ENCODE results near the gene IFNW1.
A peak's percentile ranks its signal among the peaks of the same experiment; 100 is the strongest.

The IFNW1 gene

DNA sequence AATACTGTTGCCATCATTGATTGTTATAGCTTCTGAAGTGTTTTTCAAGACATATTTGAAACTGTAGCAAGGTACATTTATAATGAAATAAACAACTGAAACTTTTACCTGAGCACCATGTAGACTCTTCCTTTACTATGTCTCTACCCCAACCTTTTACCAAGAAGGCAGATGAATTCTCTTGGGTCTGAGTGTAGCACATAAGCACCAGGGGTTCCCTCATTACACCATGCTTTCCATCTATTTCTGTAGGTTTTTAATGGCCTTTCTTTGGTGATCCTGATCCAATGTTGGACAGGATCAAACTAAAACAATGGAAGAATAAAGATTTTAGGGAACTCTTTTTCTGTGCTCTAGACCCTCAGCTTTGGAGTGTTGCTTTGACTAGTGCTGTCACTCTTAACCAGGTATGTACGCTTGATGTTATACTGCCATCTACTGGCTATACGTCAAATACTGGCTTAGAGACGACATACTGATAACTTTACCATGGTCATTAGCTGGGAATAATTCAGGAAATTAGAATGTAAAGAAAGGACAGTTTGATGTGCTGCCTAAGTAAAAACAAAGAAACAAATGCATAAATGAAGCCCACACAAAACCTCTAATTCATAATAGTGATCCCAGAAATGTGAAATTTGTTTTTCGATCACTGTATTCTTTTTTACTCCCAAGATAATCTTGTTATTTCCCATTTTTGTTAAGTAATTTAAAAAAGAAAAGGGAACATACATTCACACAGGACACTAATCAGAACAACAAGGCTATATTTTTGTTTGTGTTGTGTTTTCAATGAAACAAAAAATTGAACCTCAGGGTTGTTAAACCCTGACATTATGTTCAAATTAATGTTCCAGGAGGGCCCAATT is 30.7 kb downstream of the IFNW1 start:
- DNase-seq (ENCODE audit: low spot score) = peak; percentile 73

DNA sequence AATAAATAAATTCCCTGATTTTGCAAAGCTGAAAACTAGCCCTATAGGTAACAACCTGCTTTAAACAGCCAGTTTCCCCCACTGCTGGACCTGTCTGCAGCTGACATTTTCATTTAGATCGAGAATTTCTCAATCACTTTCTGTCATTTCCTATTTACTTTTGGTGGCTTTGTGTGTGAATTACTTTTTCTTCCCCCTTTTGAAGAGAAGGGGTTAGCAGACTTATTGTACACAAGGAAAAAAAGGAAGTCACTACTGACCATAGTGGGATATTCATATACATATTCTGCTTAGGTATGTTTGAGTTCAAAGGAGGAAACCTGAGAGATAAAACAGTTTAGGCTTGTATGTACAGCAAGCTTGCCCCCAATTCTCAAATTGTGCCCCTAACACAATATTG is 36.8 kb downstream of the IFNW1 start:
- no peak for DNase-seq (ENCODE audit: low spot score)

DNA sequence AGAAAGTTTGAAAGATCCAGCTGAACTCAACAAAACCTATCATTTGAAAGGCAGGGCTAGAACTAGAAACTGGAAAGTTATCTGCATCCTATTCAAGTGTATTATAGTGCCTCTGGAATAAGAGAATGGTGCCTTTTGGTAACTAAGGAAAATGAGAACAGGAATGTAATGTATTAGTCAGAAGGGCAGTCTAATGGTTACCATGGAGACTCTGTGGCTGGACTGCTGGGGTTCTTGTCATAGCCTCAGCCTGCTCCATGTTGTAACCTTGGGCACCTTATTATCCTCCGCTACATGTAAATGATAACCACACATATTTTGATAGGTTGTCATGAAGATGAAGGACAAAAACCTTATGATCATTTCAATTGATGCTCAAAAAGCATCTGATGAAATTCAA is 39.3 kb downstream of the IFNW1 start:
- DNase-seq (ENCODE audit: low spot score) = no peak

DNA sequence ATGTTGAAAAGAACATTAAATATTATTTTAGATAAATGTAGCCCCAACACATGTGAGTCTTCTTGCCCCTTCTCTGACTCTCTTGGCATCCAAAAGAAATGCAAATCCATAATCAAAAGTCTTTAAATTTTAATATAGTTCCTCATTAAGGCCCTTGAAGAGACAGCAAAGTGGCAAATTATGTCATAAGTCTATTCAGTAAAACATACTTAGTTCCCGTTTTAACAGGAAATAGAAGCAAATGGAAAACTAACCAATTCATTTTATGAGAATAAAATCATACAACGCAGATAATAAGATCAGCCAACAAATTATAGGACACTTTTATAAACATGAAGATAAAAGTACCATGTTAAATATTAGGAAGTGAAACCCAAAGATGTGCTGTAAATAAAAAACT is 43.8 kb downstream of the IFNW1 start:
- DNase-seq (ENCODE audit: low spot score) = no peak

DNA sequence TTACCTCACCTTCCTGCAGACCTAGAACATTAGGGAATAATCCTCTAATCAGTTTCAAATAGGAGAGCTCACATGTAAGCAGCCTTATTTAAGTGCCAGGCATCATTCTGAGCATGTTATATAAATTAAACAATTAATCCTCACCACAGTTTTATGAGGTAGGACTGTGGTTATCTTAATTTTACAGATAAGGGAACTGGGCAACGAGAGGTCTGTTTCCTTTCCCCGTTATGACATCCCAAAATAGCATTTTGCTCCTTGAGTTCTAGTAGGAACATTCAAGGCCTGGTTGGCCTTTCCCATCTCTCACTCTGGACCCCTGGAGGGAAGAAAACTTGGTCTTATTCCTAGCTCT is 44.8 kb downstream of the IFNW1 start:
- no peak for DNase-seq (ENCODE audit: low spot score)

DNA sequence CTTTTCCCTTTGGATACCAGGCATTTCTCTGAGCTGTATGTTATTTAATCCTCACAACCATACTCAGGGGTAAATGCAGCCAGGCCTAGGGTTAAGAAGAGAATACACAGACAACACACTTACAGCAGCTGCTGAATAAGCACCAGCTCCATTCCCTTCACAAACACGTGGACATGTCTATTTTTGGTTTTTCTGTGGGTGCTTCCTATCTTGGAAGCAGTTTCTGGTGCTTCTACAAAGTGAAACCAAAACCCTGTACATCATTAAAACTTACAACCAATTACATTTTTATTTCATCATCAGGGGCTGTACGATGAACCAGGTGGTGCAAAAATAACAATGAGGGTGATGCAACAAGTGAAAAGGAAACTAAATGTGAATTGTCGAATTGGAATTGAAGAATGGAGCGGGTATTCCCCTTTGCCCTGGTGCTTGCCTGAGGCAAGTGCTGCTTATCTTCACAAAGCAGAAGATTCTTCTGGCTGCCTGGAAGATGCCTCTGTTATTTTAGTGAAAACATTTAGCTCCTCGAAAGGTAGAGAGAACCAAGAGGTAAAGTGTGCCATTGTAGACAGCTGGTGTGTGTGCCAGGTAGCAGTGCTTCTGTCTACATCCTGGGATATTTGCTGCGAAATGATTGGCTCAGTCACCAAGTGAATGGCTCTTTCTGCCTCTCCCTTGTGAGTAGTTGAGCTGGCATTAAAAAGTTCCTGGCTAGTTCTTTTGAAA is 45.3 kb downstream of the IFNW1 start:
- DNase-seq (ENCODE audit: low spot score) = peak; percentile 57

DNA sequence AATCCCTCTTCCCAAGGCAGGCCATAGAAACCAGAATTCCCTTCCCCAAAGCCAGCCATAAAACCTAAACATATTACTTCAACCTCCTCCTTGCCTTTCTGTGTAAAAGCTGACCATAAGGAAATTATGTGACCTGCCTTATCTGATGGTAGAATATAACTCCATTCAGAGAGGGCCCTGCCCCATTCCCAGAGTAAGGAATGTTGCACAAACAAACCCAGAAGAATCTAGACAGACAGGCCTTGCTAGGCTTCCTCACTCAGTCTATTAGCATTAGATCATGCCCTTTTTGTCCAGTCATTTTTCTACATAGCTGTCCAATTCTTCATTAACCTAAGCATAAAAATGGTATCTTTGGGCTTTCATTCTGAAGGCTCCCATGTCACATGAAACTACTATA is 46.1 kb downstream of the IFNW1 start:
- no peak for DNase-seq (ENCODE audit: low spot score)

All from CD4-positive, alpha-beta T cell treated with Interleukin-15 for 4 hours (primary cell).